K562 (cell line): ENCODE measurements around the gene RAB40AL. TPM values are rescaled to one million over a fixed set of nuclear protein-coding genes. Genes with fewer than 3 reads are reported as not detected.

Experiments used
- ATAC-seq: fragments of 200-7000 bp; cut with Tn5 transposase; 3 replicates; pipeline ENCODE4 v1.9.1; 2020; ENCODE audit warnings: moderate library complexity
- BruUV-seq: library from RNA; stranded (reverse); fragments of 400-500 nt; replicated peaks from 2 replicates; lab custom pipeline; 2021; lab: Mats Ljungman, UMichigan
- CTCF ChIA-PET: fragments of 300-600 bp; formaldehyde crosslinking; extraction: SDS; loops from one replicate; lab custom pipeline; 2021; ENCODE audit warnings: low intra/inter-chr PET ratio; lab: Yijun Ruan, JAX
- POLR2A ChIA-PET: fragments of 300-600, 350-650 bp; sonication (Branson Sonifier 250); formaldehyde crosslinking; extraction: SDS; loops from one replicate; lab custom pipeline; 2021; ENCODE audit warnings: antibody characterized with exemption, inconsistent platforms; lab: Yijun Ruan, JAX
- DNase-seq, 4 experiments: peaks; one replicate each; pipeline versions ENCODE4 v3.0.0 to v3.0.0-alpha.2; 2011 to 2018; ENCODE audit warnings: low spot score in 3 of 4, mixed read lengths in 3 of 4; ENCODE audit errors: extremely low read depth in 1 of 4
- FAIRE-seq: peaks from 2 replicates; lab custom pipeline; 2011; peaks lifted over from hg19 to GRCh38; lab: Jason Lieb, UNC
- H2AFZ ChIP-seq: 2 replicates; pipeline ENCODE4 v1.6.0; 2011; ENCODE audit warnings: low read depth, low read length, control low read depth, inconsistent platforms
- H3K27ac ChIP-seq: fragments of 200-600 bp; 3 replicates; pipeline ENCODE4 v1.8.0; 2011; ENCODE audit warnings: low read depth, mild to moderate bottlenecking, control low read depth, inconsistent platforms, low read length, moderate library complexity, mixed read lengths; ENCODE audit errors: extremely low read depth
- H3K27me3 ChIP-seq, 2 experiments: fragments of 300-600 bp in 1 of 2; 2 replicates in 1 of 2; 3 replicates in 1 of 2; pipeline versions ENCODE4 v1.6.0 to v1.8.0; 2011; ENCODE audit warnings: inconsistent platforms in 2 of 2, low read length in 2 of 2, mild to moderate bottlenecking in 1 of 2, mixed read lengths in 1 of 2, moderate library complexity in 1 of 2; ENCODE audit not compliant: control insufficient read depth in 2 of 2, insufficient read depth in 2 of 2
- H3K36me3 ChIP-seq: fragments of 300-600 bp; 3 replicates; pipeline ENCODE4 v1.8.0; 2011; ENCODE audit warnings: mild to moderate bottlenecking, low read length, inconsistent platforms; ENCODE audit not compliant: control insufficient read depth, insufficient read depth
- H3K4me1 ChIP-seq, 2 experiments: fragments of 200-600 bp in 1 of 2; replicated peaks in 1 of 2; 2 replicates in 1 of 2; 3 replicates in 1 of 2; pipeline versions ENCODE4 v1.5.1 to v1.8.0; 2011; ENCODE audit warnings: inconsistent platforms in 2 of 2, low read length in 2 of 2, mild to moderate bottlenecking in 1 of 2, mixed read lengths in 1 of 2, moderate library complexity in 1 of 2; ENCODE audit not compliant: control insufficient read depth in 2 of 2, insufficient read depth in 2 of 2
- H3K4me2 ChIP-seq: 2 replicates; pipeline ENCODE4 v1.6.1; 2011; ENCODE audit warnings: low read length, control low read depth, inconsistent platforms, mixed read lengths; ENCODE audit not compliant: insufficient read depth
- H3K4me3 ChIP-seq: fragments of 200-600 bp; sonication (generic), shearing (Covaris generic); 2 replicates; pipeline ENCODE4 v1.5.1; 2016; ENCODE audit warnings: control low read depth, inconsistent platforms
- H3K79me2 ChIP-seq: fragments of 200-600 bp; 3 replicates; pipeline ENCODE4 v1.8.0; 2011; ENCODE audit warnings: low read length, inconsistent platforms; ENCODE audit not compliant: control insufficient read depth, insufficient read depth
- H3K9ac ChIP-seq, 2 experiments: 2 replicates each; pipeline versions ENCODE4 v1.6.0 to v1.6.1; 2011; ENCODE audit warnings: low read depth in 2 of 2, low read length in 2 of 2, control low read depth in 1 of 2, inconsistent platforms in 1 of 2, mild to moderate bottlenecking in 1 of 2, mixed read lengths in 1 of 2; ENCODE audit not compliant: insufficient read depth in 1 of 2
- H3K9me1 ChIP-seq: one replicate; pipeline ENCODE4 v1.6.0; 2011; ENCODE audit warnings: inconsistent platforms, mild to moderate bottlenecking, low read length, moderate library complexity; ENCODE audit not compliant: control insufficient read depth, insufficient read depth
- H3K9me3 ChIP-seq: replicated peaks from 2 replicates; pipeline ENCODE4 v1.5.1; 2011; ENCODE audit warnings: low read depth, low read length, inconsistent platforms; ENCODE audit not compliant: control insufficient read depth, insufficient read depth
- H4K20me1 ChIP-seq: replicated peaks from 2 replicates; pipeline ENCODE4 v1.6.1; 2011; ENCODE audit warnings: low read length, inconsistent platforms, mixed read lengths; ENCODE audit not compliant: control insufficient read depth, insufficient read depth
- BRCA1 ChIP-seq, 2 experiments: fragments of 450-650 bp in 1 of 2; sonication (generic) in 1 of 2; formaldehyde crosslinking in 1 of 2; IDR thresholded peaks; 2 replicates each; pipeline versions ENCODE4 v1.5.0 to v1.6.1; 2017 to 2020; ENCODE audit warnings: mild to moderate bottlenecking in 1 of 2, missing genetic modification reagents in 1 of 2
- CHD1 ChIP-seq: fragments of 200-600 bp; sonication (generic); IDR thresholded peaks from one replicate; pipeline ENCODE4 v1.6.1; 2012; ENCODE audit warnings: mild to moderate bottlenecking, moderate library complexity, low read length, inconsistent platforms
- CREM ChIP-seq: IDR thresholded peaks from 2 replicates; pipeline ENCODE4 v1.6.1; 2014; ENCODE audit warnings: antibody characterized with exemption, low read depth
- DIDO1 ChIP-seq: fragments of 450-650 bp; IDR thresholded peaks from 2 replicates; pipeline ENCODE4 v1.6.1; 2016; ENCODE audit warnings: low read depth, missing biosample characterization, missing genetic modification characterization
- MEF2D ChIP-seq: conservative IDR thresholded peaks from 2 replicates; pipeline ENCODE4 v1.6.1; 2016; ENCODE audit warnings: low read depth, missing genetic modification characterization, missing compliant biosample characterization
- NFRKB ChIP-seq: fragments of 450-650 bp; IDR thresholded peaks from 2 replicates; pipeline ENCODE4 v1.6.1; 2016; ENCODE audit warnings: low read depth
- PTRF ChIP-seq: fragments of 450-650 bp; IDR thresholded peaks from 2 replicates; pipeline ENCODE4 v1.6.1; 2016; ENCODE audit warnings: mild to moderate bottlenecking, missing genetic modification characterization, missing compliant biosample characterization
- WGBS: fragments of 100-300 bp; shearing (Covaris generic); methylation state at CpG from one replicate; pipeline ENCODE4 v1.1.6; 2016; ENCODE audit warnings: low coverage, mixed read lengths; ENCODE audit not compliant: insufficient coverage; ENCODE audit errors: missing lambda C conversion rate; 5-methylcytosine and 5-hydroxymethylcytosine counted together
- in situ Hi-C: fragments of 300-500 bp; cut with MboI; formaldehyde crosslinking; loops from 4 replicates; pipeline ENCODE4 v1.15.0; 2018; ENCODE audit warnings: inconsistent platforms, mixed read lengths
- intact Hi-C: fragments of 100-400 bp; cut with micrococcal nuclease; formaldehyde crosslinking; loops from 2 replicates; pipeline ENCODE4 v1.14.2; 2022
- polyA plus RNA-seq, 8 experiments: library from polyadenylated mRNA; depleted of rRNA in 4 of 8; stranded (reverse) in 5 of 8; unstranded in 3 of 8; fragments of >200 nt; fragmentation: Nextera tagmentation in 2 of 8; fragmentation: Illumina TruSeq in 1 of 8; extraction: Ambion mirVana in 2 of 8; extraction: Trizol in 1 of 8; gene quantifications; 2 replicates each; pipeline versions ENCODE4 v1.2.1 to v1.2.3, GENCODE V29; 2011 to 2014; ENCODE audit warnings: inconsistent platforms in 1 of 8, missing spikeins in 1 of 8
- total RNA-seq, 7 experiments: library from RNA; depleted of rRNA in 6 of 7; stranded (reverse); fragments of >200 nt in 6 of 7; fragmentation: Illumina TruSeq in 2 of 7; extraction: Trizol in 2 of 7; gene quantifications; 2 replicates each; pipeline versions ENCODE4 v1.2.1 to v1.2.3, GENCODE V29; 2011 to 2021; ENCODE audit warnings: low replicate concordance in 1 of 7
- TF ChIP-seq, protein P1 (sequence below): fragments of 250-450 bp; sonication (Bioruptor Pico); IDR thresholded peaks from 2 replicates; pipeline ENCODE4 v1.8.0; 2022; ENCODE audit warnings: moderate library complexity, mild to moderate bottlenecking, inconsistent platforms
- TF ChIP-seq, protein P2 (sequence below), 2 experiments: fragments of 450-650 bp in 1 of 2; sonication (generic) in 1 of 2; formaldehyde crosslinking; conservative IDR thresholded peaks; 2 replicates each; pipeline versions ENCODE4 v1.4.0 to v1.8.1; 2020 to 2022; ENCODE audit warnings: mild to moderate bottlenecking in 1 of 2, missing genetic modification reagents in 1 of 2

RAB40AL gene
- total and polyA plus RNA-seq, 9 of the 15 experiments (the other 6 are each of a cell fraction or from before 2014, with no cell fraction given) = 0.13 to 0.44 (median 0.42) TPM; not detected in 4

DNA sequence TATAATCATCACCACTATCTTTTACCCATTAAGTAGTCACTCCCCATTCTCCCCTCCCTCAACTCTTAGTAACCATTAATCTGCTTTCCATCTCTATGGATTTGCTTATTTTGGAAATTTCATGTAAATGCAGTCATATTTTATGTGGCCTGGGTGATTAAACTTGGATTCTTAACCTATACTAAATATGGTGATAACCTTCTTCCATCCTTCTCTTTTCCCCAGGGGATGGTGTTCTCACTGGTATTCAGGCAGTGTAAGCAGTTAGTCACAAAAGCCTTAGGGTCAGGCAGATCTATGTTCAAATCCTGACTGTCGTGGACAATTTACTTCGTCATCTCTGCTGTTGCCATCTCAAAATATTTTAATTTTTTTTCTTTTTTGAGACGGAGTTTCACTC is 29.6 kb downstream of the RAB40AL start:
- TF ChIP-seq, protein P1, sequence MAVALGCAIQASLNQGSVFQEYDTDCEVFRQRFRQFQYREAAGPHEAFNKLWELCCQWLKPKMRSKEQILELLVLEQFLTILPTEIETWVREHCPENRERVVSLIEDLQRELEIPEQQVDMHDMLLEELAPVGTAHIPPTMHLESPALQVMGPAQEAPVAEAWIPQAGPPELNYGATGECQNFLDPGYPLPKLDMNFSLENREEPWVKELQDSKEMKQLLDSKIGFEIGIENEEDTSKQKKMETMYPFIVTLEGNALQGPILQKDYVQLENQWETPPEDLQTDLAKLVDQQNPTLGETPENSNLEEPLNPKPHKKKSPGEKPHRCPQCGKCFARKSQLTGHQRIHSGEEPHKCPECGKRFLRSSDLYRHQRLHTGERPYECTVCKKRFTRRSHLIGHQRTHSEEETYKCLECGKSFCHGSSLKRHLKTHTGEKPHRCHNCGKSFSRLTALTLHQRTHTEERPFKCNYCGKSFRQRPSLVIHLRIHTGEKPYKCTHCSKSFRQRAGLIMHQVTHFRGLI = no peak
- TF ChIP-seq BRCA1 (IDR thresholded peaks at IDR 0.05) (no peak), BRCA1 (CRISPR knock-in tag; IDR thresholded peaks at IDR 0.05) (no peak)
- Histone ChIP-seq H3K27me3 (no peaks in the 10 kb centered on the region), H3K9me1 (no peaks in the 10 kb centered on the region), H3K79me2 (no peaks in the 10 kb centered on the region), H4K20me1 (no peaks in the 10 kb centered on the region), H3K36me3 (no peaks in the 10 kb centered on the region), H2AFZ (no peak overlapping the region), H3K9me3 (no peaks in the 10 kb centered on the region), H3K4me3 (no peak overlapping the region), H3K4me2 (no peak overlapping the region), H3K9ac (no peak overlapping the region), H3K27ac (no peak overlapping the region), H3K4me1 (no peaks in the 10 kb centered on the region)
- ATAC-seq (no peak), DNase-seq (no peak), FAIRE-seq (no peak)
- in situ Hi-C loops (no loop called here), intact Hi-C loops (no loop called here)
- POLR2A ChIA-PET = no interaction called here
- CTCF ChIA-PET = no interaction called here
- BruUV-seq = no TSS peak
- 10% methylated on average over 3 of the region's 3 CpGs for WGBS

DNA sequence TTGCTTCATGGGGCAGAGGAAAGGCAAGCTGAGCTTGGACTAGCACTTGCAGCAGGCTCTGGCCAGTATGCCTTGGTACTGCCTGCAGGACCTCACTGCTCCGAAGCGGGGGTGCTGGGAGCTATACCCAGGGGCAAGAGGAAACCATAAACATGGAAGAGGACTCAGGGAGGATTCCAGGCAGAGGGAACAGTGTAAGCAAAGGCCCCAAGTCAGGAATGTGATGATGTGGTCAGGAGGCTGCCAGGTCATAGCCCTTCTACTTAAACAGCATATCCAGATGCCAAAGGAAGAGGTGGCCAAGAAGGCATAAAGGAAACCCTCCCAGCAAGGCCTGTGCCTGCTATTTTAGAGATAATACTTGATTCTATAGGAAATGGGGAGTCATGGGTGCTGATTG is 31.1 kb downstream of the RAB40AL start:
- no peaks in the 10 kb centered on the region for H3K36me3 ChIP-seq
- H3K4me1 ChIP-seq = no peaks in the 10 kb centered on the region
- H3K27me3 ChIP-seq = no peaks in the 10 kb centered on the region
- FAIRE-seq (no peak), DNase-seq (no peak), ATAC-seq (no peak)
- BruUV-seq = no TSS peak
- no peak overlapping the region for H3K4me2 ChIP-seq
- in situ Hi-C loops = no loop called here
- no peak overlapping the region for H3K9ac ChIP-seq
- intact Hi-C loops = no loop called here
- no peak overlapping the region for H2AFZ ChIP-seq
- 8% methylated on average over 2 of the region's 2 CpGs for WGBS
- no peak overlapping the region for H3K27ac ChIP-seq
- ChIA-PET CTCF (no interaction called here), POLR2A (no interaction called here)
- H3K4me3 ChIP-seq = no peak overlapping the region
- H3K79me2 ChIP-seq = no peaks in the 10 kb centered on the region
- H3K9me1 ChIP-seq = no peaks in the 10 kb centered on the region
- no peaks in the 10 kb centered on the region for H3K9me3 ChIP-seq
- H4K20me1 ChIP-seq = no peaks in the 10 kb centered on the region
- TF ChIP-seq CREM = no peak
- no peak for TF ChIP-seq MEF2D (tag)
- no peak for TF ChIP-seq NFRKB
- no peak for TF ChIP-seq PTRF (tag)
- TF ChIP-seq CHD1 = no peak
- TF ChIP-seq DIDO1 (tag) = no peak
- TF ChIP-seq, protein P2, sequence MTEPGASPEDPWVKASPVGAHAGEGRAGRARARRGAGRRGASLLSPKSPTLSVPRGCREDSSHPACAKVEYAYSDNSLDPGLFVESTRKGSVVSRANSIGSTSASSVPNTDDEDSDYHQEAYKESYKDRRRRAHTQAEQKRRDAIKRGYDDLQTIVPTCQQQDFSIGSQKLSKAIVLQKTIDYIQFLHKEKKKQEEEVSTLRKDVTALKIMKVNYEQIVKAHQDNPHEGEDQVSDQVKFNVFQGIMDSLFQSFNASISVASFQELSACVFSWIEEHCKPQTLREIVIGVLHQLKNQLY (CRISPR knock-in tag; conservative IDR thresholded peaks at IDR 0.05) = no peak
